ENCODE measurements around the gene GMEB2.
"Not testable (repeated sequence)": the region's sequence is repeated elsewhere in the genome, so short reads cannot be mapped to it uniquely, and the experiment has no call there.

GMEB2 gene

DNA sequence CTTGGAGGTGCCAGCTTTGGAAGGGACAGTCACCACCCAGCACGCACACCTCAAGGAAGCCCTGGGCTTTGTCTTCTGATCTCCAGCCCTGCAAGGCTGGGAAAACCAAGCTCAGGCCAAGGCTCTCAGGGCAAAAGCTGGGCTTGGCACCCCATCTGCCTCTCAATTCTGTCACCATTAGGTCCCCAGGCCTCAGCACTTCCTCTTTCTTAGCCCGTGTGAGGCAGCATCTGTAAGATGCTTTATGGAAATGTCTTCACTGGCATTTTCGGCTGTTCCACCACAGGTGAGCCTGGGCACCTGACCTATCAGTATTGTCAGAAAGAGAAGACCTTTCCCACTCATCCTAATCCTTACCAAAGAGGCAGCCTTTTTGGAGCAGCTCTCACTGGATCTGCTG, 24.6 kb downstream of the GMEB2 start:
- no peak for TF ChIP-seq EZH2phosphoT487 (IDR thresholded peaks at IDR 0.05; ENCODE audit: low read length)
- TF ChIP-seq CTCF (IDR thresholded peaks at IDR 0.05; ENCODE audit: low read length), result no peak
- no peak for TF ChIP-seq EZH2 (optimal IDR thresholded peaks at IDR 0.05; ENCODE audit: low read depth, low read length)
- H3K4me2 ChIP-seq (ENCODE audit: low read depth, low read length), result no peak overlapping the region
- no peak for DNase-seq
- H3K4me3 ChIP-seq (ENCODE audit: low read length), result no peak overlapping the region
- no peaks in the 10 kb centered on the region for H3K9me2 ChIP-seq (replicated peaks; ENCODE audit: insufficient read depth, low read length)
- no peaks in the 10 kb centered on the region for H3K9me3 ChIP-seq (replicated peaks; ENCODE audit: insufficient read depth, low read length)
- no peaks in the 10 kb centered on the region for H3F3A ChIP-seq (ENCODE audit: insufficient read depth, low read length)
- no peak overlapping the region for H2AFZ ChIP-seq (ENCODE audit: low read length)
- H3K27me3 ChIP-seq (replicated peaks; ENCODE audit: insufficient read depth, low read length), result no peaks in the 10 kb centered on the region
- H3K9ac ChIP-seq (ENCODE audit: low read length), result no peak overlapping the region
- peaks cover 10% of the 10 kb centered on the region; the same call in 1 of the 2 replicates for H3K36me3 ChIP-seq (replicated peaks; ENCODE audit: insufficient read depth, low read length)
- H3K27ac ChIP-seq (ENCODE audit: low read length), result no peak overlapping the region
- no peaks in the 10 kb centered on the region for H3K4me1 ChIP-seq (ENCODE audit: low read length)
- peaks cover 11% of the 10 kb centered on the region for H3K79me2 ChIP-seq (ENCODE audit: low read length)
- H4K20me1 ChIP-seq (ENCODE audit: insufficient read depth, low read length), result no peaks in the 10 kb centered on the region

DNA sequence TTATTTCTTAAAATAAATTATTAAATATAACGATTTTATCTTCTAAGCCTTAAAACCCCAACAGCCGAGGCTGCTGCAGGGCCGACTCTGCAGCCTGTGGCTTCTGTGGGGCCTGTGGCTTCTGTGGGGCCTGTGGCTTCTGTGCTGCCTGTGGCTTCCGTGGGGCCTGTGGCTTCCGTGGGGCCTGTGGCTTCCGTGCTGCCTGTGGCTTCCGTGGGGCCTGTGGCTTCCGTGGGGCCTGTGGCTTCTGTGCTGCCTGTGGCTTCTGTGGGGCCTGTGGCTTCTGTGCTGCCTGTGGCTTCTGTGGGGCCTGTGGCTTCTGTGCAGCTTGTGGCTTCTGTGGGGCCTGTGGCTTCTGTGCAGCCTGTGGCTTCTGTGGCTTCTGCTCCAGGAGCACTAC, 25.2 kb downstream of the GMEB2 start:
- H3K36me3 ChIP-seq (replicated peaks; ENCODE audit: insufficient read depth, low read length), result peaks cover 10% of the 10 kb centered on the region; the same call in 1 of the 2 replicates
- H4K20me1 ChIP-seq (ENCODE audit: insufficient read depth, low read length); H3K4me2 ChIP-seq (ENCODE audit: low read depth, low read length); H3F3A ChIP-seq (ENCODE audit: insufficient read depth, low read length); H3K27ac ChIP-seq (ENCODE audit: low read length); DNase-seq; H3K79me2 ChIP-seq (ENCODE audit: low read length); H3K4me1 ChIP-seq (ENCODE audit: low read length); H3K4me3 ChIP-seq (ENCODE audit: low read length); H3K9me2 ChIP-seq (replicated peaks; ENCODE audit: insufficient read depth, low read length); H3K27me3 ChIP-seq (replicated peaks; ENCODE audit: insufficient read depth, low read length); H3K9ac ChIP-seq (ENCODE audit: low read length); H3K9me3 ChIP-seq (replicated peaks; ENCODE audit: insufficient read depth, low read length); H2AFZ ChIP-seq (ENCODE audit: low read length): not testable (repeated sequence)

- no peak for DNase-seq
- Histone ChIP-seq H3K79me2 (ENCODE audit: low read length) (no peaks in the 10 kb centered on the region), H3K9me2 (replicated peaks; ENCODE audit: insufficient read depth, low read length) (no peaks in the 10 kb centered on the region), H3K9ac (ENCODE audit: low read length) (no peak overlapping the region), H3F3A (ENCODE audit: insufficient read depth, low read length) (no peaks in the 10 kb centered on the region), H3K9me3 (replicated peaks; ENCODE audit: insufficient read depth, low read length) (no peaks in the 10 kb centered on the region), H4K20me1 (ENCODE audit: insufficient read depth, low read length) (no peaks in the 10 kb centered on the region), H3K27me3 (replicated peaks; ENCODE audit: insufficient read depth, low read length) (no peaks in the 10 kb centered on the region), H3K36me3 (replicated peaks; ENCODE audit: insufficient read depth, low read length) (peaks cover 10% of the 10 kb centered on the region; the same call in 1 of the 2 replicates), H3K4me2 (ENCODE audit: low read depth, low read length) (no peak overlapping the region), H3K27ac (ENCODE audit: low read length) (no peak overlapping the region), H3K4me1 (ENCODE audit: low read length) (no peaks in the 10 kb centered on the region), H2AFZ (ENCODE audit: low read length) (no peak overlapping the region), H3K4me3 (ENCODE audit: low read length) (no peak overlapping the region)
- no peak for TF ChIP-seq EZH2 (optimal IDR thresholded peaks at IDR 0.05; ENCODE audit: low read depth, low read length)
- TF ChIP-seq CTCF (IDR thresholded peaks at IDR 0.05; ENCODE audit: low read length), result no peak
- TF ChIP-seq EZH2phosphoT487 (IDR thresholded peaks at IDR 0.05; ENCODE audit: low read length), result no peak
Observed at GRCh38 chr20:63599396-63600050, 27.4 kb downstream of the GMEB2 start.
